ENCODE results near the gene SCFD2. TPM values are rescaled to one million over a fixed set of nuclear protein-coding genes. Genes with fewer than 3 reads are reported as not detected.
"Not testable (repeated sequence)": the region's sequence is repeated elsewhere in the genome, so short reads cannot be mapped to it uniquely, and the experiment has no call there.

SCFD2 gene
- polyA plus RNA-seq, result 1 to 10 TPM; 4.1 to 8.2 (median 8.1) TPM

DNA sequence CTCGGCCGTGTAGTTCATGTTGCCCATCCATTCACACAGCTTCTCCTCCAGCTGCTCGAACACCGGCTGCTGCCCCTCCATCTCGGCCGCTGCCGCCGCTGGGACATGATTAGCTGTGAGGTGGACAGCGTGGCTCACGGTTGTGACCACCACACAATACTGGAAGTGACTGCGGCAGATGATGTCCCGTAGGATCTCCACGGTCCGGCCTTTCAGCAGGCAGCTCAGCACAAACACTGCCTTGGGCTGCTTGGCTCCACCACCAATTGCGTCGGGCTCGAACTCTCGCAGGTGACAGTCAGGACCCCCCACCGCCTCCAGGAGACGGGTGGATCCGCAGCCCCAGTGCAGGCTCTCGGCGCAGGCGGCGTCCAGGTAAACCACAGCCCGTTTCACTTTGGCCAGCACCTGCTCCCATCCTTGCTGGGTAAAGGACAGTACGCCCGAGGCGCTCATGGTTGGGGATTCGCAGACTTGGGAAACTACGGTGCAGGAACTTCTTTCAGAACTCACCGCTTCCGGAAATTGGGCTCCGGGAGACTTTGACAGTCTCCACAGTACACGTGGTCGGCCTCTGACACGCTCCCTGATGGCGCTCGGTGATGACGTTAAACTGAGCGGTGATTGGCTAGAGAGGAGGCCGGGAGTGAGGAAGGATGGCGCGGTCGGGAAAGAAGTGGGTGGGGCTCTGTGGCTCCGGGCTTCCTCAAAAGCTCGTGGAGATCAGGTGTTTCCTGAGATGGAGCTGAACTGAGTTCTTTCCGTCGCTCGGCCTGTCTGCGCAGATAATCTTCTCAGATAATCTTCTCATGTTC is at the start of gene SCFD2:
TSS of gene SCFD2 (minus strand) at position 576 of the 815 bp plus-strand sequence.
- WGBS, 3 donors, result 0 to 1% (median 0%) methylated on average over 51 of the region's 51 CpGs
- H3K27ac ChIP-seq (ENCODE audit: low read depth, low read length), result no peak within 1 kb of the TSS

DNA sequence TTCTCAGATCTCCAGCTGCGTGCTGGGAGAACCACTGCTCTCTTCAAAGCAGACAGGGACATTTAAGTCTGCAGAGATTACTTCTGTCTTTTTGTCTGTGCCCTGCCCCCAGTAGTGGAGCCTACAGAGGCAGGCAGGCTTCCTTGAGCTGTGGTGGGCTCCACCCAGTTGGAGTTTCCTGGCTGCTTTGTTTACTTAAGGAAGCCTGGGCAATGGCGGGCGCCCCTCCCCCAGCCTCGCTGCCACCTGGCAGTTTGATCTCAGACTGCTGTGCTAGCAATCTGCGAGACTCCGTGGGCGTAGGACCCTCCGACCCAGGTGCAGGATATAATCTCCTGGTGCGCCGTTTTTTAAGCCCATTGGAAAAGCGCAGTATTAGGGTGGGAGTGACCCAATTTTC is 43.6 kb upstream of the SCFD2 start:
- H3K27ac ChIP-seq (ENCODE audit: low read depth, low read length), result not testable (repeated sequence)
- WGBS, 3 donors, result 96 to 99% (median 98%) methylated on average over 10 to 11 of the region's 11 CpGs

DNA sequence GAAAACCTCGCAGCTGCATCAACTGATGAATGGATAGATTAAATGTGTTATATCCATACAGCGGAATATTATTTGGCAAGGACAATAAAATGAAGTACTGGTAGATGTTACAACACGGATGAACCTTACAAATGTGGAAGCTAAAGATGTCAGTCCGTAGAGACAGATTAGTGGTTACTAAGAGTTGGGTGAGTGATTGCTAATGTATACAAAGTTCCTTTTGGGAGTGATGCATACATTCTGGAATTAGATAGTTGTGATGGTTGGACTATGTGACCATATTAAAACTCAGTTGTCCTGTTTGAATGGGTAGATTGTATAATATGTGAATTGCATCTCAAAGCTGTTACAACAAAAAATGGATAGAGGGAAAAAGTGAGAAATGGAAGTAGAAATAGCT is 14.4 kb upstream of the SCFD2 start:
- no peak overlapping the region for H3K27ac ChIP-seq (ENCODE audit: low read depth, low read length)
- 86 to 91% (median 88%) methylated on average over 4 of the region's 4 CpGs for WGBS, 3 donors

DNA sequence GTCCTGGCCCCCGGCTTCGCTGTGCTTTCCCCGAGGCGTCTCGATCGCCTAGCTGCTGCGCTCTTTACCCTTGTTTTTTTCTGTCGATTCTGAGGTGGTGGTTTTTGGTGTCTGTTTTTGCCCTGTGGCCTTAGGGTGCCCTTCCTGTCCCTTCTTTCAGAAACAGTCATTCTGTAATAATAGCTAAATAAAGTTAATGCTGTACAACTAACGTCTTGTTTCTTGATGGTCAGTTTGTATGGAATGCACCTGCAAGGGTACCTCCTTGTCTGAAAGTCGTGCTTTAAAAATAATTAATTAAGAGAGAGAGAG is 12.3 kb upstream of the SCFD2 start:
- WGBS, 3 donors, result 0 to 2% (median 1%) methylated on average over 10 of the region's 10 CpGs
- H3K27ac ChIP-seq (ENCODE audit: low read depth, low read length), result peak overlapping the region; percentile 55

DNA sequence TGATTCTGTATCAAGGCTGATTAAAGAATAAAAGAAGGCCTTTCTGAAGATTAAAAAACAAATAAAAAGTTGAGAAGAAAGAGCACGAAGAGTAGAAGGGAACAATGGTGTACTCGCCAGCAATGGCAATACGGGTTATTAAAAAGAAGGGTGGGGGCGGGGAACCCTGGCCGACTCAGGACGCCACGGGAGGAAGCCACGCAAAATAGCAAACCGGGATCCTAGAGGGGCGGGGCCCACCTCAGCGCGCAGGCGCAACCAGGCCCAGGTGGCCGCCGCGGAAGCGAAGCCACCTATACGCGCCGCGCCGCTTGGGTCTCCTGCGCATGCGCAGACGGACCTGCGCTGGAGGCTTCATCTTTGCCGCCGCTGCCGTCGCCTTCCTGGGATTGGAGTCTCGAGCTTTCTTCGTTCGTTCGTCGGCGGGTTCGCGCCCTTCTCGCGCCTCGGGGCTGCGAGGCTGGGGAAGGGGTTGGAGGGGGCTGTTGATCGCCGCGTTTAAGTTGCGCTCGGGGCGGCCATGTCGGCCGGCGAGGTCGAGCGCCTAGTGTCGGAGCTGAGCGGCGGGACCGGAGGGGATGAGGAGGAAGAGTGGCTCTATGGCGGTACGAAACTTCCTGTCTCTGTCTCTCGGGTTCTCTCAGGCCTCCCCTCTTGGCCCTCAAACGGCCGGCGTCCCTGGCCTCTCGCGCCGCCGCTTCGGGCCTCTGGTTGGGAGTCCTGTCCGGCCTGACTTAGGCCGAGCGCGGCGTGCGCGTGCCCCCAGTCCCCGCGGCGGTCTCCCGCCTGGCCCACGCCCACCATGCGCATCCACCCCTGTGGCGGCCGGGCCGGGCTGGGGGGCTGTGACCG is 11.7 kb upstream of the SCFD2 start, which contains the start of gene FIP1L1:
TSS of gene FIP1L1 (plus strand) at position 323 of the 852 bp plus-strand sequence. CDS start at position 521, 198 bp downstream.
- peak within 1 kb of the TSS; percentile 55 for H3K27ac ChIP-seq (ENCODE audit: low read depth, low read length)
- 0% methylated on average over 75 to 85 of the region's 85 CpGs for WGBS, 3 donors

DNA sequence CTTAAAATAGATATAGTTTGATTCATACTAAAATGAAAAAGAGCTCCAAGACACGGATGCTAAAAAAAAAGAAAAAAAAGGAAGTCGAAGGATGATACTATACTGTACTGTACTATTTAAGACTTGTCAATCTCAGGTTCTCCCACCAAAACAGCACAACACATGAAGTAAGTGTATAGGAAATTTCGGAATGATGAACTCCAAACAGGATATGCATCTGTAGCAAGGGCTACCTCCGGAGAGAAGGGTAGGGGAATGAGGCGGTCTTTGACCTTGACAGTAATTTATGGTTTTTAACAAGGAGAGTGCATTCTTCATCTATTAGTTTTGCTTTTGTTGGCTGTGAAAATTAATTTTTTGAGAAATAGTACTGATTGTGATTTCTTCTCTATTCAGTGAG is 11.0 kb upstream of the SCFD2 start:
- 38 to 51% (median 46%) methylated on average over 5 of the region's 5 CpGs for WGBS, 3 donors
- H3K27ac ChIP-seq (ENCODE audit: low read depth, low read length), result no peak overlapping the region

DNA sequence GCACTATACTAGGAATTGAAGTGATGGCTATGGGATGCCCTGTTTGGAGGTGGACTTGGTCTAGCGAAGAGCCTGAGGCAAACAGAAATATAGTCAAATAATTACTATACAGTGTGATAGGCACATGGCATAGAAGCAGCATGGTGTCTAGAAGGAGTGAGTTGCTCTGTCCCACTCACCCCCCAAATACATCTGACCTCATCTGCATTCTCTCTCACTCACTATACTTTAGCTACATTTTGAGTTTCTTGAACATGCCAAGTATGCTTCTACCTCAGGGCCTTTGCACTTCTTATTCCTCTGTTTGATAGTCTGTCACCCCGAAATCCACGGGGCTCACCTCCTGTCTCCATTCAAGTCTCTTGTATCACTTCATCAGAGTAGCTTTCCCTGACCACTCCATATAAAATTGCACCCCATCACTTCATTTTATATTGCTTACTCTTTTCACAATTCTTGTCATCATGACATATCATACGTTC is 9.0 kb upstream of the SCFD2 start:
- WGBS, 3 donors, result 71 to 88% (median 84%) methylated on average over 4 of the region's 4 CpGs
- H3K27ac ChIP-seq (ENCODE audit: low read depth, low read length), result no peak overlapping the region

DNA sequence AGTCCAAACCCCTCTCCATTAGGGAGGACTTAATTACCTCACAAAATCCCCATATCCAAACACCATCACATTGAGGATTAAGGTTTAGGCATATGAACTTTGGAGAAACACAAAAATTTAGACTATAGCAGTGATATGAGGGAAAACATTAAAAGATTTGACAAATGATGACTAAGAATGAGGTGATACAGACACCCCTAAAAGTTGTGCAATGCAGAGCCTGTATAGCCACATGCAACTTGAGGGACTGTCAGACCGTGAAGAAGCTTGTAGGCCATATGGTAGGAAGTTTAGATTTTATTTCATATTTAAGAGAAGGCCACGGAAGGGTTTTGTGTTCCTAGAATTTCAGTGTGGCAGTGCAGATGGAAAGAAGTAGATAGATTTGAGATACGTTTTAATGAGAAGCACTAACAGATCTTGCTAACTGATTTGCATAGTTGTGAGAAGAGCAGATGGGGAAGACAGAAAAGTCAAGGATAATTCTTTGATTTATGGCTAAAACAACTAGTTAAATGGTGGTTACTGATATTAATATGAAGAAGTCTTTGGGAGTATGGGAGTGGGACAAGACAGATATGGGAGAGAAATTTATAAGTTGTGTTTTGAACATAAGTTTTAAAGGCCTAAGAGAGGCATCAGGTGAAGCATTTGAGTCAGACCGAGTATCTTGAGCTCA is 6.1 kb upstream of the SCFD2 start:
- no peak overlapping the region for H3K27ac ChIP-seq (ENCODE audit: low read depth, low read length)
- WGBS, 3 donors, result 73 to 82% (median 81%) methylated on average over 4 of the region's 4 CpGs

DNA sequence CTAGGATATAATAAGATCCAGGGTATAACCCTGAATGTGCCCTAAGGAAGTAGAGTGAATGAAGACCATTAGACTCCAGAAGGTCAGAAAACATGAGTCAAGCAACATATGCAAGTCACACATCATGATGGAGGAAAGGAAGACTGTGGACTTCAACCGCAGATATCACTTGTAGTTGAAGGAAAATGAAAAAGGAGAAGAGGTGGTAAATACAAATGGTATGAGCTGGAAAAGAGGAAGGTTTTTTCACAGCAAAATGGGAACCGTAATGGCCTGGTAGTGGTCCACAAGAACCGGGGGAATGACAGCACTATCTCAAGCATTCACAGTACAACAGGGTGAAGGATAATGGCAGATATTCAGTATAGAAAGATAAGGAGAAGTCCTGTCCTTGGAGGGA is 5.2 kb upstream of the SCFD2 start:
- H3K27ac ChIP-seq (ENCODE audit: low read depth, low read length), result no peak overlapping the region
- 79 to 94% (median 86%) methylated on average over 3 of the region's 3 CpGs for WGBS, 3 donors

DNA sequence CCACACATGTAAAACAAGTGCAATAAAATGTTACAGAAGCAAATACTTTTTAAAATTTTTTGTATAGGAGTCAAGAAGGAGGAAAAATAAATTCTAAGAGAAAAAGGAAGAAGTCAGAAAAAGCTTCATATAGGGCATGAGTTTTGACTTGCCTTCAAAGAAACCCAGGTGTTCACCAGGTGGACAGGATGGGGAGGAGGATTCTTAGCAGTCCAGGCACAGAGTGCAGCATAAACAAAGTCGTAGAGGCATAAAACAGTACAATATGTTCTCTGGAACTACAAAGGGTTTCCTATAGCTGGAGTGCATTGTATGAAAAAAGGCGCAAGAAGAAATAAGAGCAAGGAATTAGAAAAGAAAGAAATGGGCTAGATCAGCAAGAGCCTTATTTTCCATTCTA is 1.9 kb upstream of the SCFD2 start:
- H3K27ac ChIP-seq (ENCODE audit: low read depth, low read length), result no peak overlapping the region
- 72 to 80% (median 78%) methylated on average over 2 of the region's 2 CpGs for WGBS, 3 donors

DNA sequence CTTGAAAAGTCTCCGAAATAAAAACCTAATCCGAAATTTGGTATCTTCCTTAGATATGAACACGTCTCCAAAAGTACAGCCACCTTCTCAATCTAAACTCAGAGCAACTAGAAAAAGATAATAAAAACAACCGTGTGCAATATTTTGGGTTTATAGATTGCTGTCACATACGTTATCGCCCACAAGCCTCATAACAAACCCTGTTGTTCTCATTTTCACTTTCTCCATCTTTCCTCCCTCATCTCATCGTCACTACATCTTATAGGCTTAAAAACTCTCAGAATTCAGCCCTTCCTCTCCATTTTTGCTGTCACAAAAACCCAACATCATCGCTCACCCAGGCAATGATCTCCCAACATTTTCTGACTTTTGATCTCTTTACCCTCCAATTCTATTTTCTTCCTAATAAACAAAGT is 448 bp upstream of the SCFD2 start:
- 11 to 14% (median 12%) methylated on average over 8 of the region's 8 CpGs for WGBS, 3 donors

DNA sequence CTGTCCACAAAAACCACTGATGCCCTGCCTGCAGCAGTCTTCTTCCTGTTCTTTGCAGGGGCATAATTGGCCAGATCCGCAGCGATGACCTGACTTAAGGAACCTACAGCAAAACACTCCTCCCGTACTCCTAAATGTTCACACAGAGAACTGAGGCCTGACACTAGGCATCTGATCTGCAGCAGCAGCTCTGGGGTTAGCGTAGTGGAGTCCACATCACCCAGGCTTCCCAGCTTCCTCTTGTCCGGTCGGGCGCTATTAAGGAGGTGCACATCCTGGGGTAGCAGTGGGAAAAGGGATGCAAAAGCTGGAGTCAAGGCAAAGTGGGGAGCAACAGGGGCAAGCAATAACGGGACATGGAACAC is 758 bp downstream of the SCFD2 start:
- 0 to 1% (median 1%) methylated on average over 8 of the region's 8 CpGs for WGBS, 3 donors
- no peak overlapping the region for H3K27ac ChIP-seq (ENCODE audit: low read depth, low read length)

More for the DNA sequence above, 448 bp upstream of the SCFD2 start:
- no peak overlapping the region for H3K27ac ChIP-seq (ENCODE audit: low read depth, low read length)

DNA sequence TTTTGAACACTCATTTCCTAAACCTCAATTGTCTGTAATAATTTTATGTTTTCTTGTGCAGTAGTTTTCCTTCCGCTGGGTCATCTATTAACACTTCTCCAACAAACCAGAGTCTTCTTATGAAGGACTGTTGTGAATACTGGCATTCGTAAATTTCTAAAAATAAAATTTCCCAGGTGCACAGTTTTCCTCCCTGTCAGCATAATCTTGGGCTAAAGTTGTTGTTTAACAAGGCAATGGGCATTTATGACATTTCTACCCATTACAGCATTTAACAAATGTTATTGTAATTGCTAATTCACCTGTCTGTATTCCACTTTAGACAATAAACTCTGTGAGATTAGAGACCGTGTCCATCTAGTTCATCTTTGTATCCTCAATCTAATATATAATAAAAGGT is 1.2 kb downstream of the SCFD2 start:
- H3K27ac ChIP-seq (ENCODE audit: low read depth, low read length), result no peak overlapping the region
- 26 to 50% (median 45%) methylated on average over 3 of the region's 3 CpGs for WGBS, 3 donors

DNA sequence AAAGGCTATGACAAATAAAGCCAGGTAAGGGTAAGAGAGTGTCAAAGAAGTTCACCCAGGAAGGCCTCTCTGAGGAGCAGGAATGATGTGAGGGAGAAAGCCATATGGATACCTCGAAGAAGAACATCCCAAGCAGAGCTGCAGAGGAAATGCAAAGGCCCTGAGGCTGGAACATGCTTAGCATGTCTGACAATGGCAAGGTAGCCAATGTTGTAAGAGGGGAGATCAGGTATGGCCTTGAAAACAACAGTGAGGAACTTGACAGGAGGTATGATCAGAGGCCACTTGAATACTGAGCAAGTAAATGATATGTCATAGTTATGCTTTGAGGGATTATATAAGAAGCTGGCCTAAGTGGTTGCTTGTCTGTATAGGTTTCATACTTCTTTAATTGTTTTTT is 3.8 kb downstream of the SCFD2 start:
- WGBS, 3 donors, result 90 to 100% (median 94%) methylated on average over 1 of the region's 1 CpG
- H3K27ac ChIP-seq (ENCODE audit: low read depth, low read length), result no peak overlapping the region

DNA sequence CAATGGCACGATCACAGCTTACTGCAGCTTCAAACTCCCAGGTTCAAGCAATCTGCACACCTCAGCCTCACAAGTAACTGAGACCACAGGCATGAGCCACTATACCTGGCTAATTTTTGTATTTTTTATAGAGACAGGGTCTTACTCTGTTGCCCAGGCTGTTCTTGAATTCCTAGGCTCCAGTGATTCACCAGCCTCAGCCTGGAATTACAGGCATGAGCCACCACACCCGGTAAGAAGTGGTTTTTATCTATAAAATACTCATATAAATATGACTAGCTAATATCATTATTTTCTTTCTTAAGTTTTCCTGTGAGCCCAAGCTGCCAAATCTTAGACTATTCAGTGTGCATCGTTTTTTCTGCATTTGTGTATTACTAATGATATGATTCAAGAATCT is 4.4 kb downstream of the SCFD2 start:
- H3K27ac ChIP-seq (ENCODE audit: low read depth, low read length), result no peak overlapping the region
- WGBS, 3 donors, result 71 to 83% (median 79%) methylated on average over 3 of the region's 3 CpGs

DNA sequence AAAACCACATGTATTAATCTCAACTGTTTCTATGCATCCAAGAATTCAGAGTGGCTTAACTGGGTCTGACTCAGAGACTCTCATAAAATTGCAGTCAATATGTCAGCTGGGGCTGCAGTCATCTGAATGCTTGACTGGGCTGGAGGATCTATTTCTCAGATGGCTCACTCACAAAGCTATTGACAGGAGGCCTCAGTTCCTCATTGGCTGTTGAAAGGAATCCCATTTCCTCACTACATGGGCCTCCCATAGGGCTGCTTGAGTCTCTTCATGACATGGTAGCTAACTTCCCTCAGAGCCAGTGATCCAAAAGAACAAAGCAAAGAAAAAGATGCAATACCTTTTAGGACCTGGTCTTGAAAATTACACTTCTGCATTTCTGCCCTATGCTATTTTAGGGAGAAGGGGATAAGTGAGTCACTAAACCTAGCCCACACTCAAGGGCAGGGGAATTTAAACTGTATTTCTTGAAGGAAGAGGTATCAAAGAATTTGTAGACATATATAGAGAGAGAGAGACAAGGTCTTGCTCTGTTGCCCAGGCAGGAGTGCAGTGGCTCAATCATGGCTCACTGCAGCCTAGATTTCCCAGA is 9.8 kb downstream of the SCFD2 start:
- no peak overlapping the region for H3K27ac ChIP-seq (ENCODE audit: low read depth, low read length)

DNA sequence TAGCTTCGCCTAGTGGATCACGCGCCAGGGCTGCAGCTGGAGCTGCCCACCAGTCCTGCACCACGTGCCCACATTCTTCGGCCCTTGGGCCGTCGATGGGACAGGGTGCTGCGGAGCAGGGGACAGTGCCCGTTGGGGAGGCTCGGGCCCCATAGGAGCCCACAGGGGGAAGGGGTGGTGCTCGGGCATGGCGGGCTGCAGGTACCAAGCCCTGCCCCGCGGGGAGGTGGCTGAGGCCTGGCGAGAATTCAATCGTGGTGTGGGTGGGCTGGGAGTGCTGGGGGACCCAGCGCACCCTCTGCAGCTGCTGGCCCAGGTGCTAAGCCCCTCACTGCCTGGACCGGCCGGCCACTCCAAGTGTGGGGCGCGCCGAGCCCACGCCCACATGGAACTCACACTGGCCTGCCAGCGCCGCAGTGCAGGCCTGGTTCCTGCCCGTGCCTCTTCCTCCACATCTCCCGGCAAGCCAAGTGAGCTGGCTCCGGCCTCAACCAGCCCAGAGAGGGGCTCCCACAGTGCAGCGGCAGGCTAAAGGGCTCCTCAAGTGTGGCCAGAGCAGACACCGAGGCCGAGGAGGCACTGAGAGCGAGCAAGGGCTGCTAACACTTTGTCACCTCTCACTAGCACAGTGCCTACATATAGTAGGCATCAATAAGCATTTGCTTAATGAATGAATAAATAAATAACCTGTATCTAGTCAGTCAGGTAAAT is 11.7 kb downstream of the SCFD2 start:
- WGBS, 3 donors, result 94 to 96% (median 96%) methylated on average over 30 to 32 of the region's 32 CpGs
- no peak overlapping the region for H3K27ac ChIP-seq (ENCODE audit: low read depth, low read length)

DNA sequence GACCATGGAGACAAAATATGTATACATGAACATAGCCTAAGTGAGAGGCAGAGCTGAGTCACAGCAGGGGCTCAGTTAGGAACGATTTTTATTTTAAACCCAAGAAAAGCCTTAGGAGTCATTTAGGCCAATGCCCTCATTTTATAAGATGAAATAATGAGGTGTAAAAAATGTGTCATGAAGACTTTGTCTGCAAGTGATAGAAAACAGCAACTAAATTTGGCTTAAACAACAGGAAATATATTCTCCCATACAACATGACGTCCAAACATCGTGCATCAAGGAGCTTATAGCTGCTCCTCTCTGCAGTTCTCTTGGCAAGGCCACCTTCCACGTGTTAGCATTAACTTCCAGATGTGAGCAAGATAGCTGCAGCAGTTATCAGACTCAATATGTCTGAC is 16.8 kb downstream of the SCFD2 start:
- 74 to 82% (median 82%) methylated on average over 4 of the region's 4 CpGs for WGBS, 3 donors
- H3K27ac ChIP-seq (ENCODE audit: low read depth, low read length), result no peak overlapping the region
